Neural cell (in vitro differentiated cells): ENCODE results near the gene PRAF2. TPM values are rescaled to one million over a fixed set of nuclear protein-coding genes. Genes with fewer than 3 reads are reported as not detected.

ENCODE experiments used
- H2AFZ ChIP-seq: fragments of 200-600, 300-800 bp; sonication (generic), shearing (Covaris generic); 2 replicates; pipeline ENCODE4 v1.6.0; 2014; ENCODE audit warnings: low read depth, mild to moderate bottlenecking, antibody characterized with exemption, low read length, moderate library complexity
- H3F3A ChIP-seq: fragments of 200-600 bp; shearing (Covaris generic); 2 replicates; pipeline ENCODE4 v1.6.1; 2016; ENCODE audit warnings: mild to moderate bottlenecking, moderate library complexity, mixed read lengths, antibody characterized with exemption, low read length; ENCODE audit not compliant: insufficient read depth, poor library complexity, severe bottlenecking
- H3K27ac ChIP-seq: fragments of 200-600, 300-800 bp; sonication (generic), shearing (Covaris generic); 2 replicates; pipeline ENCODE4 v1.5.1; 2014; ENCODE audit warnings: mild to moderate bottlenecking, low read length, moderate library complexity
- H3K27me3 ChIP-seq: fragments of 300-800, 200-600 bp; sonication (generic), shearing (Covaris generic); 2 replicates; pipeline ENCODE4 v1.6.0; 2014; ENCODE audit warnings: mild to moderate bottlenecking, low read depth, low read length, moderate library complexity; ENCODE audit not compliant: insufficient read depth
- H3K36me3 ChIP-seq: fragments of 300-800, 200-600 bp; sonication (generic), shearing (Covaris generic); 2 replicates; pipeline ENCODE4 v1.5.1; 2014; ENCODE audit warnings: mild to moderate bottlenecking, antibody characterized with exemption, low read length, moderate library complexity; ENCODE audit not compliant: insufficient read depth
- H3K4me2 ChIP-seq: fragments of 300-800, 200-600 bp; sonication (generic), shearing (Covaris generic); 2 replicates; pipeline ENCODE4 v1.6.0; 2014; ENCODE audit warnings: mild to moderate bottlenecking, low read length
- H3K4me3 ChIP-seq: fragments of 300-800, 200-600 bp; sonication (generic), shearing (Covaris generic); 2 replicates; pipeline ENCODE4 v1.5.1; 2014; ENCODE audit warnings: mild to moderate bottlenecking, low read length, moderate library complexity
- H3K79me2 ChIP-seq: fragments of 200-600 bp; shearing (Covaris generic); replicated peaks from 2 replicates; pipeline ENCODE4 v1.6.0; 2014; ENCODE audit warnings: mild to moderate bottlenecking, low read length, moderate library complexity; ENCODE audit not compliant: insufficient read depth
- H3K9ac ChIP-seq: fragments of 300-800, 200-600 bp; sonication (generic), shearing (Covaris generic); 2 replicates; pipeline ENCODE4 v1.6.1; 2016; ENCODE audit warnings: mild to moderate bottlenecking, low read length, mixed read lengths
- H3K9me2 ChIP-seq: fragments of 200-600 bp; shearing (Covaris generic); 2 replicates; pipeline ENCODE4 v1.6.1; 2016; ENCODE audit warnings: mild to moderate bottlenecking, low read length, mixed read lengths; ENCODE audit not compliant: insufficient read depth
- H3K9me3 ChIP-seq: fragments of 200-600, 300-800 bp; sonication (generic), shearing (Covaris generic); 2 replicates; pipeline ENCODE4 v1.6.1; 2016; ENCODE audit warnings: mild to moderate bottlenecking, mixed run types, low read length, moderate library complexity, mixed read lengths
- H4K20me1 ChIP-seq: fragments of 200-600 bp; shearing (Covaris generic); 2 replicates; pipeline ENCODE4 v1.6.1; 2016; ENCODE audit warnings: mild to moderate bottlenecking, mixed run types; ENCODE audit not compliant: insufficient read depth
- EP300 ChIP-seq: fragments of 450-650 bp; conservative IDR thresholded peaks from 2 replicates; pipeline ENCODE4 v1.6.1; 2014; ENCODE audit warnings: antibody characterized with exemption, mild to moderate bottlenecking, moderate library complexity; ENCODE audit not compliant: poor library complexity, severe bottlenecking
- EZH2 ChIP-seq: fragments of 200-600, 300-800 bp; shearing (Covaris generic), sonication (generic); IDR thresholded peaks from 2 replicates; pipeline ENCODE4 v1.6.1; 2014; ENCODE audit warnings: antibody characterized with exemption, low read length, borderline replicate concordance, mild to moderate bottlenecking; ENCODE audit not compliant: insufficient read depth, poor library complexity, severe bottlenecking
- MXI1 ChIP-seq: fragments of 450-650 bp; conservative IDR thresholded peaks from 2 replicates; pipeline ENCODE4 v1.6.1; 2014; ENCODE audit warnings: antibody characterized with exemption, mild to moderate bottlenecking; ENCODE audit not compliant: poor library complexity, severe bottlenecking
- POLR2AphosphoS5 ChIP-seq: IDR thresholded peaks from 2 replicates; pipeline ENCODE4 v1.6.1; 2012
- RAD21 ChIP-seq: fragments of 450-650 bp; conservative IDR thresholded peaks from 2 replicates; pipeline ENCODE4 v1.6.1; 2014; ENCODE audit warnings: antibody characterized with exemption, mild to moderate bottlenecking, moderate library complexity
- SMC3 ChIP-seq: fragments of 450-650 bp; conservative IDR thresholded peaks from 2 replicates; pipeline ENCODE4 v1.6.1; 2014; ENCODE audit warnings: antibody characterized with exemption, mild to moderate bottlenecking, moderate library complexity; ENCODE audit not compliant: poor library complexity
- TAF1 ChIP-seq: IDR thresholded peaks from 2 replicates; pipeline ENCODE4 v1.6.1; 2012; ENCODE audit warnings: low read depth
- polyA minus RNA-seq: library from RNA; depleted of rRNA, polyadenylated mRNA; stranded (reverse); fragments of >200 nt; gene quantifications from 2 replicates; pipeline ENCODE4 v1.2.3, GENCODE V29; 2014
- polyA plus RNA-seq: library from polyadenylated mRNA; depleted of rRNA; stranded (reverse); fragments of >200 nt; gene quantifications from 2 replicates; pipeline ENCODE4 v1.2.3, GENCODE V29; 2014
- TF ChIP-seq, protein P1 (sequence below): IDR thresholded peaks from 2 replicates; pipeline ENCODE4 v1.6.1; 2012; ENCODE audit warnings: borderline replicate concordance

Gene PRAF2, protein sequence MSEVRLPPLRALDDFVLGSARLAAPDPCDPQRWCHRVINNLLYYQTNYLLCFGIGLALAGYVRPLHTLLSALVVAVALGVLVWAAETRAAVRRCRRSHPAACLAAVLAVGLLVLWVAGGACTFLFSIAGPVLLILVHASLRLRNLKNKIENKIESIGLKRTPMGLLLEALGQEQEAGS
- polyA plus RNA-seq (7.3 and 10.8 TPM in 2 replicates), polyA minus RNA-seq (13.4 and 13.8 TPM in 2 replicates)

GRCh38 chrX:49073601-49074575 lies at the start of gene PRAF2:
TSS of gene PRAF2 (minus strand) at chrX:49074002. CDS start at chrX:49073987, 15 bp downstream.
- no peaks in the 10 kb centered on the region for H3K27me3 ChIP-seq
- H3K9me2 ChIP-seq = no peaks in the 10 kb centered on the region
- peak within 1 kb of the TSS; percentile 87 for H3K9ac ChIP-seq
- no peak within 1 kb of the TSS for H2AFZ ChIP-seq
- H3K4me2 ChIP-seq = peak within 1 kb of the TSS; percentile 68
- H3K79me2 ChIP-seq = no peaks in the 10 kb centered on the region
- peak within 1 kb of the TSS; percentile 85 for H3K4me3 ChIP-seq
- H3K36me3 ChIP-seq = no peaks in the 10 kb centered on the region
- H3K9me3 ChIP-seq = no peaks in the 10 kb centered on the region
- no peak for TF ChIP-seq EP300
- TF ChIP-seq SMC3 = no peak
- peak; percentile 88 for TF ChIP-seq POLR2AphosphoS5
- TF ChIP-seq, protein P1, sequence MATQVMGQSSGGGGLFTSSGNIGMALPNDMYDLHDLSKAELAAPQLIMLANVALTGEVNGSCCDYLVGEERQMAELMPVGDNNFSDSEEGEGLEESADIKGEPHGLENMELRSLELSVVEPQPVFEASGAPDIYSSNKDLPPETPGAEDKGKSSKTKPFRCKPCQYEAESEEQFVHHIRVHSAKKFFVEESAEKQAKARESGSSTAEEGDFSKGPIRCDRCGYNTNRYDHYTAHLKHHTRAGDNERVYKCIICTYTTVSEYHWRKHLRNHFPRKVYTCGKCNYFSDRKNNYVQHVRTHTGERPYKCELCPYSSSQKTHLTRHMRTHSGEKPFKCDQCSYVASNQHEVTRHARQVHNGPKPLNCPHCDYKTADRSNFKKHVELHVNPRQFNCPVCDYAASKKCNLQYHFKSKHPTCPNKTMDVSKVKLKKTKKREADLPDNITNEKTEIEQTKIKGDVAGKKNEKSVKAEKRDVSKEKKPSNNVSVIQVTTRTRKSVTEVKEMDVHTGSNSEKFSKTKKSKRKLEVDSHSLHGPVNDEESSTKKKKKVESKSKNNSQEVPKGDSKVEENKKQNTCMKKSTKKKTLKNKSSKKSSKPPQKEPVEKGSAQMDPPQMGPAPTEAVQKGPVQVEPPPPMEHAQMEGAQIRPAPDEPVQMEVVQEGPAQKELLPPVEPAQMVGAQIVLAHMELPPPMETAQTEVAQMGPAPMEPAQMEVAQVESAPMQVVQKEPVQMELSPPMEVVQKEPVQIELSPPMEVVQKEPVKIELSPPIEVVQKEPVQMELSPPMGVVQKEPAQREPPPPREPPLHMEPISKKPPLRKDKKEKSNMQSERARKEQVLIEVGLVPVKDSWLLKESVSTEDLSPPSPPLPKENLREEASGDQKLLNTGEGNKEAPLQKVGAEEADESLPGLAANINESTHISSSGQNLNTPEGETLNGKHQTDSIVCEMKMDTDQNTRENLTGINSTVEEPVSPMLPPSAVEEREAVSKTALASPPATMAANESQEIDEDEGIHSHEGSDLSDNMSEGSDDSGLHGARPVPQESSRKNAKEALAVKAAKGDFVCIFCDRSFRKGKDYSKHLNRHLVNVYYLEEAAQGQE = no peak
- TF ChIP-seq EZH2 = no peak
- TF ChIP-seq RAD21 = peak; percentile 11
- peak; percentile 71 for TF ChIP-seq MXI1
- H3F3A ChIP-seq = no peaks in the 10 kb centered on the region
- H3K27ac ChIP-seq = peak within 1 kb of the TSS; percentile 85
- H4K20me1 ChIP-seq = no peaks in the 10 kb centered on the region

- TF ChIP-seq POLR2AphosphoS5 (no peak), TAF1 (no peak), RAD21 (no peak), SMC3 (no peak), EP300 (no peak)
- TF ChIP-seq, protein P1 = no peak
- Histone ChIP-seq H4K20me1 (no peaks in the 10 kb centered on the region), H2AFZ (no peak overlapping the region), H3K27me3 (no peaks in the 10 kb centered on the region), H3K27ac (peak overlapping the region; percentile 80), H3F3A (no peaks in the 10 kb centered on the region), H3K36me3 (no peaks in the 10 kb centered on the region), H3K4me3 (peak overlapping the region; percentile 75), H3K9me3 (no peaks in the 10 kb centered on the region), H3K9ac (peak overlapping the region; percentile 87), H3K79me2 (peaks cover 5% of the 10 kb centered on the region), H3K9me2 (no peaks in the 10 kb centered on the region), H3K4me2 (peak overlapping the region; percentile 59)
Measured at GRCh38 chrX:49122499-49122898, 48.7 kb upstream of the PRAF2 start.
